PC-9 (cell line): ENCODE data around the gene ETNK2.

Source experiments
- EZH2 ChIP-seq: fragments of 200-600 bp; sonication (generic); IDR thresholded peaks from 2 replicates; pipeline ENCODE4 v1.8.0; 2017; ENCODE audit warnings: antibody characterized with exemption, low read depth
- TF ChIP-seq, protein P1 (sequence below): fragments of 200-600 bp; sonication (generic); conservative IDR thresholded peaks from 2 replicates; pipeline ENCODE4 v1.6.1; 2017; ENCODE audit warnings: mixed run types, antibody characterized with exemption, mild to moderate bottlenecking, moderate library complexity

DNA sequence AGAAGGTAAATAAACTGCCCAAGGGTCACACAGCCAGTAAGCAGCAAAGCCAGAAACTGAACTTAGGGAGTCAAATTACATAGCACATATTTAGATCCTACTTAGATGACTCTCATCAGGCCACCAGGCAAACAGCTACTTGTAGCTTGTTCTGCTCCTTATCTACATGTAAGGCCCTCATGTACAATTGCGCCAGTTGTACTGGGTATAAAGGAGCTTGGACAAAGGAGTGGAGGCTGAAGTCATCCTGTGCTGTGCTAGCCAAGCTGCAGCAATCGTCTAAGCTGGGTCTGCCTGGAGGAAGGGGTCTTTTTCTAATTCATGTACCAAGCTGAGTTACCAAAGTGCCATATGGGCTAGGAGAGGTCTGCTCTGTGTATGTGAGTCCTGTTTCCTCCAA, 12.8 kb downstream of the ETNK2 start:
- TF ChIP-seq, protein P1, sequence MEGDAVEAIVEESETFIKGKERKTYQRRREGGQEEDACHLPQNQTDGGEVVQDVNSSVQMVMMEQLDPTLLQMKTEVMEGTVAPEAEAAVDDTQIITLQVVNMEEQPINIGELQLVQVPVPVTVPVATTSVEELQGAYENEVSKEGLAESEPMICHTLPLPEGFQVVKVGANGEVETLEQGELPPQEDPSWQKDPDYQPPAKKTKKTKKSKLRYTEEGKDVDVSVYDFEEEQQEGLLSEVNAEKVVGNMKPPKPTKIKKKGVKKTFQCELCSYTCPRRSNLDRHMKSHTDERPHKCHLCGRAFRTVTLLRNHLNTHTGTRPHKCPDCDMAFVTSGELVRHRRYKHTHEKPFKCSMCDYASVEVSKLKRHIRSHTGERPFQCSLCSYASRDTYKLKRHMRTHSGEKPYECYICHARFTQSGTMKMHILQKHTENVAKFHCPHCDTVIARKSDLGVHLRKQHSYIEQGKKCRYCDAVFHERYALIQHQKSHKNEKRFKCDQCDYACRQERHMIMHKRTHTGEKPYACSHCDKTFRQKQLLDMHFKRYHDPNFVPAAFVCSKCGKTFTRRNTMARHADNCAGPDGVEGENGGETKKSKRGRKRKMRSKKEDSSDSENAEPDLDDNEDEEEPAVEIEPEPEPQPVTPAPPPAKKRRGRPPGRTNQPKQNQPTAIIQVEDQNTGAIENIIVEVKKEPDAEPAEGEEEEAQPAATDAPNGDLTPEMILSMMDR: no peak
- TF ChIP-seq EZH2: no peak
